Medulla oblongata (tissue), 1 donor: ENCODE data around the gene PDS5B.
A peak's percentile ranks its signal among the peaks of the same experiment; 100 is the strongest.
"Not testable (repeated sequence)": the region's sequence is repeated elsewhere in the genome, so short reads cannot be mapped to it uniquely, and the experiment has no call there.

ENCODE experiments used
- DNase-seq: peaks from one replicate; pipeline ENCODE4 v3.0.0-alpha.2; 2015; ENCODE audit errors: extremely low spot score

The PDS5B gene

GRCh38 chr13:32726374-32727037, 140.3 kb downstream of the PDS5B start:
- no peak for DNase-seq

- no peak for DNase-seq
Observed at GRCh38 chr13:32728327-32728726, 142.1 kb downstream of the PDS5B start.

- DNase-seq, result not testable (repeated sequence)
Observed at GRCh38 chr13:32729097-32729496, 142.8 kb downstream of the PDS5B start.

- DNase-seq, result no peak
Observed at GRCh38 chr13:32731074-32731473, 144.8 kb downstream of the PDS5B start.

GRCh38 chr13:32731576-32731975, 145.3 kb downstream of the PDS5B start:
- no peak for DNase-seq

GRCh38 chr13:32733690-32734089, 147.4 kb downstream of the PDS5B start:
- no peak for DNase-seq

- DNase-seq, result no peak
Observed at GRCh38 chr13:32734511-32734910, 148.3 kb downstream of the PDS5B start.

GRCh38 chr13:32735859-32736258, 149.6 kb downstream of the PDS5B start:
- no peak for DNase-seq

- DNase-seq, result no peak
Observed at GRCh38 chr13:32736648-32737047, 150.4 kb downstream of the PDS5B start.

GRCh38 chr13:32737111-32737571, 150.9 kb downstream of the PDS5B start:
- peak; percentile 56 for DNase-seq

- DNase-seq, result no peak
Observed at GRCh38 chr13:32737679-32738078, 151.4 kb downstream of the PDS5B start.

GRCh38 chr13:32745509-32745908, 159.3 kb downstream of the PDS5B start:
- no peak for DNase-seq

GRCh38 chr13:32746474-32746873, 160.2 kb downstream of the PDS5B start:
- no peak for DNase-seq

GRCh38 chr13:32748305-32748704, 162.1 kb downstream of the PDS5B start:
- no peak for DNase-seq

GRCh38 chr13:32751340-32751739, 165.1 kb downstream of the PDS5B start:
- DNase-seq, result no peak

GRCh38 chr13:32752311-32752710, 166.1 kb downstream of the PDS5B start:
- no peak for DNase-seq

- DNase-seq, result no peak
Observed at GRCh38 chr13:32752997-32753606, 166.8 kb downstream of the PDS5B start.

- DNase-seq, result no peak
Observed at GRCh38 chr13:32754179-32754578, 167.9 kb downstream of the PDS5B start.

- DNase-seq, result no peak
Observed at GRCh38 chr13:32759152-32759551, 172.9 kb downstream of the PDS5B start.

- no peak for DNase-seq
Observed at GRCh38 chr13:32761472-32761871, 175.2 kb downstream of the PDS5B start.

- no peak for DNase-seq
Observed at GRCh38 chr13:32779119-32779518, 192.9 kb downstream of the PDS5B start.

GRCh38 chr13:32781906-32782305, 195.7 kb downstream of the PDS5B start:
- DNase-seq, result no peak

- no peak for DNase-seq
Observed at GRCh38 chr13:32783067-32783466, 196.8 kb downstream of the PDS5B start.

- DNase-seq, result no peak
Observed at GRCh38 chr13:32790731-32791130, 204.5 kb downstream of the PDS5B start.
